ENCODE results near the gene GUCY1A1.

Gene GUCY1A1

DNA sequence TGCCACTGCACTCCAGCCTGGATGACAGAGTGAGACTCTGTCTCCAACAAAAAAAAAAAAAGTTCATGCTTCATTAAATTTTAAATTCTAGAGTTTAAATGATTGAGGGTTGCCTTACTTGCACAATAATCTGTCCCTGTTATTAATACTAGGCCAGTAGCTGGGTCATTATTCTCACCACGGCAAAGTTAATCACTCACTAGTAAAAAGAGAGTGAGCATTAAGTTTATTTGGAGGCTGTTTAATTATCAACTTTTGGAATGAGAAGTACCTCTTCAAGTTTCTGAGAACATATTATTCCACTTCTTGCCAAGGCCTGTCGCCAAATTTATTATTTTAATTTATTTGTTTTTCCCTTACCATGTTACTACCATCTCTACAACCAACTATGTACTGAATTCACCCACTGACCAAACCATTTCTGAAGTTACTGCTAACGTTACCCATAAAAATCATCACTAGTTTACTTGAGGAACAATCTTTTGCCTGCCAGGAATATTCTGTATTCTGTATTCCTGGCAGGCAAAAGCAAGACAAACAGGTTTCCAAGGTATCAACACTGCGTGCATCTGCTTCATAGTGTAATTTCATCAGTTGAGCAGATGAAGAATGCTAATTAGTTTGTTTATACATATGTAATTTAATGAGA lies 26.5 kb downstream of the GUCY1A1 start:
- FAIRE-seq, result no peak

DNA sequence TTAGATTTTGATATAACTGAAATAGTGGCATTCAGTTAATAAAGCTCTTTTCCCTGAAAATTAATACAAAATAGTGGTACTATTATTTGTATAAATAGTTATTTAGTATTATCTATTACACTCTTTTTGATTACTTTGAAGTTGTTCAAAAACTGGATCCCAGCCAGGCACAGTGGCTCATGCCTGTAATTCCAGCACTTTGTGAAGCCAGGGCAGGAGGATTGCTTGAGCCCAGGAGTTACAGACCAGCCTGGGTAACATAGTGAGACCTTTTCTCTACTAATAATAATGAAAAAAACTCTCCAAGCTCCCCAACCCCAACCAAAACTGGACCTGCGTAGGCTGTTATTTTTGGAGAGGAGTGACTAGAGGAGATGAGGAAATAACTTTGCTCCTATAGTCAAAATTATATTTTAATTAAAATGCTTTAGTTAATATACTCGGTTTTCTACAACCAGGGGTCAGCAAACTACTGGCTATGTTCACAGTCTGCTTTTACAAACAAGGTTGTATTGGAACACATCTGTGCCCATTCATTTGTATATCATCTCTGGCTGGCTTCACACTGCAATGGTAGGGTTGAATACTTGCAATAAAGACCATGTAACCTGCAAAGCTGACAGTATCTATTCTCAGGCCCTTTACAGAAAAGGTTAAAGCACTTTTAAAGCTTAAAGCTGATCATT lies 27.6 kb downstream of the GUCY1A1 start:
- FAIRE-seq, result no peak

DNA sequence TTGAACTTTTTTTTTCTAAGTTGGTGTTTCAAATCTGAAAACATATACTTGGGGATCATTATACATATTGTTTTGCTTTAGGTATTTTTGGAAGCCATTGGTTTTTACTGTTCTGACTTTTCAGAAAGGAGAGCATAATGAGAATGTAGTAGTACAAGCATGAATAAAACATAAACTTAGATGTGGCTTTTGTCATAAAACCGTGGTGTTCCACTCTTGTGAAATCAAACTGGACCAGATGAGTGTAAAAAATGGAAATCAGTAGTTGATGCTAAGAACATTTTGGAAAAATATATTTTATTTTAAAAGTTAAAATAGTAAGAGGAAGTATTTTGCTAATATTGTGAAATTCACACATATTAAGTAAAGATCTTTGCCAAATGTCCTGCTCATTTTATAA lies 29.6 kb downstream of the GUCY1A1 start:
- no peak for FAIRE-seq

- no peak for FAIRE-seq
Measured at GRCh38 chr4:155696726-155697125, 30.1 kb downstream of the GUCY1A1 start.

GRCh38 chr4:155701827-155702226 lies 35.2 kb downstream of the GUCY1A1 start:
- no peak for FAIRE-seq

GRCh38 chr4:155703486-155704247 lies 37.0 kb downstream of the GUCY1A1 start:
- peak; percentile 59 for FAIRE-seq

- no peak for FAIRE-seq
Measured at GRCh38 chr4:155704841-155705404, 38.3 kb downstream of the GUCY1A1 start.

GRCh38 chr4:155705664-155706063 lies 39.0 kb downstream of the GUCY1A1 start:
- FAIRE-seq, result no peak

DNA sequence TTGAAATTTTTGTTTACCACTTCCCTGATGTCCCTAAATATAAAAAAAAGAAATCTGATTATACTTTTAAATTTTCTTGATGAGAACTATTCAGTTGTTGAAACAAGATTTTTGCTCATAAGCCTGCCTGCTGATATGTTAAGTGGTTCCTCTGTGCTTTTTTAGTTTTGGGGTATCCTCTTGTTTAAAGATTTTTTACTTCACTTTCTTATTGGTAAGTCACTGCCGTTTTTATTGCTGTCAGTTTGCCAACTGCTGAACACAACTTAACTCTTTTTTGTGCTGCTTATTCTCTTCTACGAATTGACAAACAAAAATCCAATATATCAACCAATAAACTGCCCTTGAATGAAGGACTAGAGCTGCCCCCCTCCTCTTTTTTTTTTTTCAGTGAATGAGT lies 39.5 kb downstream of the GUCY1A1 start:
- no peak for FAIRE-seq

GRCh38 chr4:155707251-155707650 lies 40.6 kb downstream of the GUCY1A1 start:
- no peak for FAIRE-seq

DNA sequence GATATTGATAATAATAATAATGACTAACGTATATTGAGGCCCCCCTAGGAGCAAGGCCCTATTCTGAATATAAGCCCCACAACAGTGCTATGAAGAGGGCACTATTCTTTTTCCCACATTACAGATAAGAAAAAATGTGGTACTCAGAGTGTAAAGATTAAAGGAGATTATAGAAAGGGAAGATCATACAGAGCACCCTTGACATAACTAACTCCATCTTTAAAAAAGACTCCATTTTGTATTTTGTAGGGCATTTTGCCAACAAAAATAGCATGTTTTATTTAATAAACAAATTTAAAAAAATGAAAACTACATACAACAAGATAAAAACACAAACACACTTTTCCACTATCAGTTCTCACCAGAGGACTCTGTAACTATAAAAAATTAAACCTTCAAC lies 42.1 kb downstream of the GUCY1A1 start:
- FAIRE-seq, result no peak

- no peak for FAIRE-seq
Measured at GRCh38 chr4:155709918-155710317, 43.3 kb downstream of the GUCY1A1 start.

DNA sequence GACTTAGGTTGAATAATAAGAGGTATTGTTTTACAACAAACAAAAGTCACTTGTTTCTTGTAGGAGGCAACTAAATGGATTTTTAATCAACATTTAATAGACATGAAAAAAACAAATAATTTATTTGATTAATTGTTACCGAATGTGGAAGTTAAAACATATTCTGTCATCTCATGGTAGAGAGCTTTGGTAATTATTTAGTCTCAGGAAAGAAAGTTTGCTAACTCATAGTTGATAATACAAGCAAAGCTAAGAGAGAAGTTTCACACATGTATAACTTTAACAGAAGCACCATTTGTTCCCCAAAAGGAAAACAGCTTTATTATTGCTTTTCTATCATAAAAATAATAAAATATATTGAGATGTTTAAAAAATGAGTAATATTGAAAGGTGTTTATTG lies 44.9 kb downstream of the GUCY1A1 start:
- no peak for FAIRE-seq

- no peak for FAIRE-seq
Measured at GRCh38 chr4:155712846-155713245, 46.2 kb downstream of the GUCY1A1 start.

GRCh38 chr4:155713911-155714310 lies 47.3 kb downstream of the GUCY1A1 start:
- no peak for FAIRE-seq

DNA sequence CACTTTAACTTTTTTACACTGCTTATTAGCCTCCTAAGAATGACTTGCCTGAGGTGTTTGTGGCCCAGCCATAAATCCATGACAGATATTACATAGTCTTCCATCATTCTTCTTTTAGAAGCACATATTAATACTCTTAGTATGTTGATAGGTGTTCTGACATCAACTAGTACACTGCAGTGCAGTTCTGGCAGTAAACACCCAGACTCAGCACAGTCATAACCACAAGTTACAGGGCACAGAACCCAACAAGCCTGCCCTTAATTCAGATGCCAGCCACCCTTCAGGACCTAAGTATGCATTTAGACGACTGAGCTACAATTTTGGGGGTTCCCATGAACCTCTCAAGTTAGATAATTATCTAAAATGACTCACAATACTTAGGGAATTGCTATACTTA lies 55.7 kb downstream of the GUCY1A1 start:
- FAIRE-seq, result no peak

DNA sequence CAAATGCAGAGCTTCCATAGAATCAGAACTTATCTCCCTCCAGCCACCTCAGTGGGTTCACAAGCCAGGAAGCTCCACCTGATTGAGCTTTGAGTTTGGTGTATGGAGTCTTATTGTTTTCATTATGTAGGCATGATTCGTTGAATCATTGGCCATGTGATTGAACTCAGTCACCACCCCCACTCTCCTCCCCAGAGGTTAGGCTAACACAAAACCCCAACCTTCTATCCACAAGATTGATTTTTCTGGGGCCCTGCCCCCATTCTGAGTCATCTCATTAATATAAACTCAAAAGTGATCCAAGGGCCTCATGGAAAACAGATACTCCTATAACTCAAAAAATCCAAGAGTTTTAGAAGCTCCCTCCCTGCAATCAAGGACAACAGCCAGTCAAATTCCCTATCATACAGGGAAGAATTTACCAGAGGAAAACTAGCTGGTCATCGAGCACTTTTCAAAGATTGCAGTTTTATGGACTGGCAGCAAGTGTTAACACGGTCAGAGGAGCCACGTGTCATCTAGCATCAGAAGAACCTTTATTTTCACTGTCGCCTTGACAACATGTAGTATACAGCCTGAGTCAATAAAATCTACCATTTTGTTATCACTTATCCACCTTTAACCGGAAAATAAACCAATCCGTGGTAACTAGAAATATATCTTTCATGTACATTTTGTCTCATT lies 56.3 kb downstream of the GUCY1A1 start:
- FAIRE-seq, result no peak

DNA sequence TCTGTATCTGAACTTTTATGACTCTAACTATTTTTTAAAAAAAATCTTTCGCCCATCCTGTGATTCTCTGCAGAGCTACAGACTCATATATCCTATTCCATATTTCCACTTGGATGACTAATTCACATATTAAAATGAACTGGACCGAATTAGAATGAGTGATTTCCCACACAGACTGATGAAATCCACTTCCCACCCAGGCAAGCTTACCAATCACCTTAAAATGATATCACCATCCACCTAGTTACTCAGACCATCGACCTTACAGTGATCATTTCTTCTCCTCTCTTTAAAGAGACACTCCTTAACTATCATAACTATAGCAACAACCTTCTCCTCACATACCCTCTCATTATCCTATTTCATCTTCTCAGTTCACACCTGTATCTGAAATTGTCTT lies 58.1 kb downstream of the GUCY1A1 start:
- FAIRE-seq, result no peak

DNA sequence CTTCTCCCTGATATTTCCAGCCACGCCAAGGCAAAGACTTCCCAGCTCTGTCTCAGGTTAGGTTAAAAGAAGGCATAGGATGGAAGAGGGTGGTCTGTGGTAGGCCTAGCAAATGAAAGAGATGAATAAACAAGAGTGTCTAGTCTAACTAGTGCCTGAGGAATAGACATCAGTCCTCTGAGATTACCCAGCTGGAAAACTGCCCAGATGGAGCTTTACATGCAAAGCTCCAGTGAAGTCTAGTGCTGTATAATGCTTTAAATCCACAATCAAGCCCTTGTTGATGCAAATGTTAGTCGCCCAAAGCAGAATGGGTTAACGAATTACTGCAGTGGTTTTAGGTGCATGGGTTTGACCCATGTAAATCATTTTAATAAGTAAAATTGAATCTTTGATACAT lies 67.4 kb downstream of the GUCY1A1 start:
- no peak for FAIRE-seq

DNA sequence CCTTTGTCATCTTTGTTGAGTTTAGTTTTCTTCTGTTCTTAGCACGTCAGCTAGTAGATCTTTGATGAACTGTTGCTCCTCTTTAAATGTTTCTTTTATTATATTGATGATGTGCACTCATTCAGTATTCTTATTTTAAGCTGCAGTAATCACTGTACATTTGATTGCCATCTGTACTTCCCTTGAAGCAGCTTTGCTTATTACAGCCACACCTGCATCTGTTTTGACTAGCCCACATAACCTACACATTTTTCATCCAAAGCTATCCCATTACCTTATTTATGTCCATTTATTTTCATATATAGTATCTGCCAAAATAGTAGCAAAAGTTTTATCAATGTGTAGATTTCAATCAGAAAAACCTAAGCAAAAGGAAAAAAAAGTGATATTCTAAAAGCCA lies 68.3 kb downstream of the GUCY1A1 start:
- FAIRE-seq, result no peak

DNA sequence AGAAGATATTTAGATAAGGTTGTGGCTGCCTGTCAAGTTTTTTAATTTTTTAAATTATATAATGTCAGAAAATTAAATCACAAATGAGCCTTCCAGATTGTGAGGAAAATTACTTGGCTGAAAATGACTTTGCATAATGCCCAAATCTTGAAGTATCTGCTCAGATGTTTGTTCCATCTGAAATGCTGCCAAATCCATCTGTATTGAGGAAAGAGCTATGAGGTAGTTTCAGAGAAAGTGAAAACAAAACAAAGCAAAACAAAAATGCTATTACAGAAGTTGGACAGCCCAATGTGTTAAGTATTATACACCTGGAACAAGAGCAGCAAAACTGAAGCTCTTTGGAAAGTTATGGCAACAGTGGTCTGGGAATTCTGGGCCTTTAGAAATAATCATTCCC lies 68.8 kb downstream of the GUCY1A1 start:
- FAIRE-seq, result no peak

DNA sequence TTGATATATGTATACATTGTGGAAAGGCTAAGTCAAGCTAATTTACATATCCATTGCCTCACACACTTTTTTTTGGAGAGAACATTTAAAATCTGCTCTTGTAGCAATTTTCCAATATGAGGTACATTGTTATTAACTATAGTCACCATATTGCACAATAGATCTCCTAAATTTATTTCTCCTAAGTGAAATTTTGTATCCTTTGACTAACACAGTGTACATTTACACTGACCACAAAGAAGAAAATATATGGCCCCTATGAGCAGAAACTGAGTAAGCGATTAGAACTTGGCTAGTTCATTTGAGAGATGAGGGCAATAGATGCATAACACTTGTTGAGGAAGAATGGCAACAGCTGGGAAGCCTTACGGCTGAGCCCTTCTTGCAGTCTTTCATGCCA lies 71.9 kb downstream of the GUCY1A1 start:
- no peak for FAIRE-seq

DNA sequence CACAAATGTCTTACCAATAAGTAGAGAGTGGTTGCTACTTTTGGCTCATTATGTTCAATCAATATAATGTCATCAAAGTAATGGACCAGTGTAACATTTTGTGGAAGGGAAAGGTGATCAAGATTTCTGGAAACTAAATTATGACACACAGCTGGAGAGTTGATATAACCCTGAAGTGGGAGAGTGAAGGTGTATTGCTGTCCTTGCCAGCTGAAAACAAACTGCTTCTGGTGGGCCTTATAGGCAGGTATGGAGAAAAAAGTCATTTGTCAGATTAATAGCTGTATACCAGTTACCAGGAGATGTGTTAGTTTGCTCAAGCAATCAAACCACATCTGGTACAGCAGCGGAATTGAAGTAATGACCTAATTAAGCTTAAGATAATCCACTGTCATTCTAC lies 74.9 kb downstream of the GUCY1A1 start:
- FAIRE-seq, result no peak

Data from endometrium (tissue), 2 donors.